NK-92 (cell line): ENCODE measurements around the gene EOLA1.
"Not testable (repeated sequence)": the region's sequence is repeated elsewhere in the genome, so short reads cannot be mapped to it uniquely, and the experiment has no call there.

ENCODE experiments used
- DNase-seq: peaks from one replicate; lab custom pipeline; 2025; ENCODE audit not compliant: unreplicated experiment; lab: John Stamatoyannopoulos, UW

Gene EOLA1

DNA sequence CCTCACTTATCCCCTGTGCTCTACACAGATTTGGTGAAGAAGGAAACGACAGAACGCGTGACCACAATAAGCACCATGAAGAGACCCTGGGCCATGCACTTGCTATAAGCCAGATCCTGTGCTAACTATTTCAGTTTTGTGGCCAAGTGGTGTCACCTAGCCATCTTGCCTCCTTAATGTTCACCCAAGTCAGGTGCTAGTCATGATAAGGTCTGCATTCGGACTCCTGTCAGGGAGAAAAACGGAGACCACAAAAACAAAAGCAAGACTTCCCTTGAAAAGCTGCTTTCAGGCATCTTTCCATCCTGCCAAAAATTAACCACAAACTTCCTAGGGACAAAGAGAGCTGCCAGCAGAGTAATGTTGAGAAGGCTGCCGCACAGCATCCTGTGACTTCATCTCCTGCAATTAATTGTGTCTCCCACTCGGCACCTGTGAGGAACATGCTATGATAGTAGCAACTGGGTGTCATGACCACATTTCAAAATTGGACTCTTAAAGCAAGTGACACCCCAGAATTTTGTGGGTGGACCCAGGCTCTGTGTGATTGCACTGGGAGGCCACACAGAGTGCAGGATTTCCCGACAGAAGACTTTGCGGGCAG lies 26.9 kb upstream of the EOLA1 start:
- no peak for DNase-seq

DNA sequence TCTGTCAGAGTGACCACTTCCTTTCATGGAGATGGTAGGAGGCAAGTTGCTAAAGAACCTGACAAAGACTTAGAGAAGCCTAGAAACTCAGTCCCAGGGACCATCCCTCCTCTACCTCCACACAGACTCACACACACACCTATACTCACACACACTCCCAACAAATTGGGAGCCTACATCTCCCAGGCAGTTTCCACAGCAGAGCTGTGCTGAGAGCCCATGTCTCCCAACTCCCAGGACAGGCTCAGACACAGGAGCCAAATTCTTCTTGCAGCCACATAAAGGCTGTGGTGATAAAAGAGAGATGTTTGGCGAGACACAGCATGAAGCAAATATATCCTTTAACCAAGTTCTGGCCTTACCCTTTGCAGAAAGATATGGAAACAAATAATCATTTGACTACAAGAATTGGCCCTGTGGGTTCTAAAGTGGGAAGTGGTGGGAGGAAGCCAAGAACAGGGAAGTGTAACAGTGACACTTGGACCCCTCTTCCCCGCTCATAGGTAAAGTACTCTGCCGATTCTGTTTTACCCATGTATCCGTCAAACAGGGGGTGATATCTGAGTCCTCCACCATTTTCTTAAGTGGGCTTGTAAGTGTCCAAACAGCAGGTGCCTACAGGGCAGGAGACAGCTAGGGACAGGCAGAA lies 24.7 kb upstream of the EOLA1 start:
- DNase-seq: no peak

DNA sequence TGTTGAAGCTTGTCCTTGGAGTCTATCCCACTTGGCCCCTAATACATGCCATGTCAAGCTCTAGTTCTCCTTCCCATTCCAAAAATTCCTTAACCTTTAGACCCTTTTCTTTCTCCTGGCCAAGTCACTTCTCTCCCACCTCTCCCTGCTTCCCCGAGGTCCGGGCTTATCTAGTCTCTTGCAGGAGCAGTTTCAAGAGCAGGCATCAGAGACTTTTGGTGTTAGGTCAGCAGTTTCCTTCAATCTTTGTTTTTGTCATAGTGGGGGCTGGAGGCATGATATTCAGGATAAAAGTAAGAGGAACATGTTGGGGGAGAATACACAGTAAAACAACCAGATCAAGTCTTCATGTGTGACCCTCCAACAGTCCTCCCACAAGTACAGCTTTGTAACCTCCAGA lies 24.2 kb upstream of the EOLA1 start:
- no peak for DNase-seq

DNA sequence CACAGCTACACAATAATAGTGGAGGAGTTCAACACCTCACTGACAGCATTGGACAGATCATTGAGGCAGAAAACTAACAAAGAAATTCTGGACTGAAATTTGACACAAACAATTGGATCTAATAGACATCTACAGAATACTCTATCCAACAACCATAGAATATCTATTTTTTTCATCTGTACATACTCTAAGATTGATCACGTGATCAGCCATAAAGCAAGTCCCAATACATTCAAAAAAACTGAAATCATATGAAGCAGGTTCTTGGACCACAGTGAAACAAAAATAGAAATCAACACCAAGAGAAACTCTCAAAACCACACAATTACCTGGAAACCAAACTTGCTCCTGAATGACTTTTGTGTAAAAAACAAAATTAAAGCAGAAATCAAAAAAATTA lies 23.5 kb upstream of the EOLA1 start:
- no peak for DNase-seq

DNA sequence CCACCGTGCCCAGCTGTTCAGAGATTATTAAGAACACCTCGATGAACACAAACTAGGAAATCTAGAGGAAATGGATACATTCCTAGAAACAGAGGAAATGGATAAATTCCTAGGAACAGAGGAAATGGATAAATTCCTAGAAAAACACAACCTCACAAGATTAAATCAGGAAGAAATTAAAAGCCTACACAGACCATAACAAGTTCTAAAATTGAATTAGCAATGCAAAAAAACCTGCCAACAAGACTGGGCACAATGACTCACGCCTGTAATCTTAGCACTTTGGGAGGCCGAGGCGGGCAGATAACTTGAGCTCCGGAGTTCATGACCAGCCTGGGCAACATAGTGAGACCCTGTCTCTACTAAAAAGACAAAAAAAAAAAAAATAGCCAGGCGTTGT lies 22.6 kb upstream of the EOLA1 start:
- no peak for DNase-seq

DNA sequence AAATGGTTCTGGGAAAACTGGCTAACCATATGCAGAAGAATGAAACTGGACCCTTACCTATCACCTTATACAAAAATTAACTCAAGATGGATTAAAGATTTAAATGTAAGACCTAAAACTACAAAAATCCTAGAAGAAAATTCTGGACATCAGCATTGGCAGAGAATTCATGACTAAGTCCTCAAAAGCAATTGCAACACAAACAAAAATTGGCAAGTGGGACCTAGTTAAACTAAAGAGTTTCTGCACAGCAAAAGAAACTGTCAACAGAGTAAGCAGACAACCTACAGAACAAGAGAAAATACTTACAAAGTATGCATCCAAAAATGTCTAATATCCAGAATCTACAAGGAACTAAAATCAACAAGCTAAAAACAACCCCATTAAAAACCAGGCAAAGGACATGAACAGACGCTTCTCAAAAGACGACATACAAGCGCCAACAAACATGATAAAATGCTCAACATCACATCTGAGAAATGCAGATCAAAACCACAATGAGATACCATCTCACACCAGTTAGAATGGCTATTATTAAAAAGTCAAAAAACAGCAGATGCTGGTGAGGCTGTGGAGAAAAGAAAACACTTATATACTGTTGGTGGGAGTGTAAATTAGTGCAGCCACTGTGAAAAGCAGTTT lies 20.1 kb upstream of the EOLA1 start:
- DNase-seq: not testable (repeated sequence)

DNA sequence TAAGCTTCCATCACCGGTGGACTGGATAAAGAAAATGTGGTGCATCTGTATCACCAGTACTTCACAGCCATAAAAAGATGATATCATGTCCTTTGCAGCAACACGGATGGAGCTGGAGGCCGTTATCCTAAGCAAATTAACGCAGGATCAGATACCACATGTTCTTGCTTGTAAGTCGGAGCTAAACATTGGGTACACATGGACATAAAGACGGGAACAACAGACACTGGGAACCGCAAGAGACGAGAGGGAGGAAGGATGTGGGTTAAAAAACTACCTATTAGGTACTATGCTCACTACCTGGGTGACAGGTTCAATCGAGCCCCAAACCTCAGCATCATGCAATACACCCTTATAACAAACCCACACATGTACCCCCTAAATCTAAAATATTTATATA lies 19.4 kb upstream of the EOLA1 start:
- DNase-seq: no peak

DNA sequence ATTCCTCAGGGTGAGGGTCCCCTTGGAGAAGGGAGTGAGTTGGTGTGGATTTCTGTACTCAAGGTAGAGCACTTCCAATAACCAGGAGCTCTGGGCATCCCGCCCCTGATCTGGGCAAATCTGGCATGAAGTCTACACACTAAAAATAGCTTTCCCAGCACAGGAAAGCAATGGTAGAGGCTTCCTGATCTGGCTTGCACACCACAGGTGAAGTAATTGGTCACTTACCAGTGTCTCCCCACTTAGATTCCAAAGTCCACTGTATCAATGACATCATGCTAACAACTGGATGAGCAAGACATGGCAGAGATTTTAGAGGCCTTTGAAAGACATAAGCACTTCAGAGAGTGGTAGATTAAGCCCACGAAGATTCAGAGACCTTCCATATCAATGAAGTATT lies 17.9 kb upstream of the EOLA1 start:
- no peak for DNase-seq

DNA sequence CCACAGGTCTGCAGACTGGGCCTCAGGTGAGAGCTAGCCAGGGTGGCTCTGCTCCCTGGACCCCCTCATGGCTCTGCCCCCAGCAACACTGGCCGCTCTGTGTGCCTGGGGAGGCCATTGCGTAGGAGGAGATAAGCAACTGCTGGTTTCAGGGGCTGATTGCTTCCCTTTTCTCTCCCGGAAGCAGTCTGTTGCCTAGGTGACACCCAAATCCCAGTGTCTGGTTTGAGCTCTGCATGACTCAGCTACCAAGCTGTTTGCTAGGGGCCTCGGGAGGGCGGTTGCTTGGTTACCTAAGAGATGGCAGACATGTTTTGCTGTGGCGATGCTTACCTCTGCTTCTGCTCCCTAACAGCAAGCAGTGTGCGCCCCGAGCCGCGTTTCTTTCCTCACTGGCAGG lies 15.4 kb upstream of the EOLA1 start:
- peak; percentile 1 for DNase-seq

DNA sequence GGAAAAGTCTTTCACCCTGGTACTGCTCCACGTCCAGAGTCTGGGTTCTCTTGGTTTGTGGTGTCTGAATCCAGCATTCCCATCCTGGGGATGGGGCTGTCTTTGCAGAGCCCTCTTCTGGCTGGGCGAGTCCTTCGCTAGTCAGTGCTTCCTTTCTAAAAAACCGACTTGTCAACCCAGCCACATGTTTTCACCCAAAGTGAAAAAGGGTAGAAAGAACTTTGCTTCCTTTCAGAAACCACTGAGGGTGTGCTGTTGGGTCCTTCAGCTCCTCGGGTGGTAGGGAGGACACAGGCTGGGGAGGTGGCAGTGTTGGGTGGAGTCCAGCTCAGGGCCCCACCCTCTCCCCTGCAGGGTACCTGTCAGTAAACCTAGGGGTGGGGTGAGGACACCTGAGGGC lies 14.9 kb upstream of the EOLA1 start:
- not testable (repeated sequence) for DNase-seq

DNA sequence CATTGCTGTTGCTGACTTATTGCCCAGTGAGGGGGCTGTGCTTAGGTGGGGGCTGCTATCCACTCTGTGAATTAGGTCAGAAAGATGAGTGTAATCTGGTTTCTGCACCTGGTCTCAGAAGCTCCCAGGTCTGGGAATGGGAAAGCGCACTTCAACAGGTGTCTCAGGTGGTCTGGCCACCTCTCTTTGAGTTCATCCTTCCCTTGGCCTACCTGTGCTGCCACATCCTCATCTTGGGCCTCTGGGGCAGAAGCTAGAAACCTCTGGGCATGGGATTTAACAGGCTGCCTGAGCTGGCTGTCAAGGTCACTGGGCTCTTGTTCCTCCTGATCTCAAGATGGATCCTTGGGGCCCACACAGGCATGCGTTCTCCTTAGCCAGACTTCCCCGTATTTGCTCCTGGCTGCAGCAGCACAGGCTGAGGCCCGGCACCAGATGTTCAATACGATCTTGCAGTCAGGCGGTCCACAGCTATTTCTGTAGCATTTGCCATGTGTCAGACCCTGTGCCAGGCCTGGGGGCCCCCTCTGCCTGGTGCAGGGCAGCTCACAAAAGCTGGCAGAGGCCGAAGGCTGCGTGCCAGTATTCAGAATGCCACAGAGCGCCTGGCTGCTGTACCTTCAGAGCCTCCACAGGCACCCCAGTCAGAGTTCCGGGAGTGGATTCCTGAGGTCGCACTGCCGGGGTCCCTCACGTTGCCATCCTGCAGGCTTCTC lies 14.3 kb upstream of the EOLA1 start:
- not testable (repeated sequence) for DNase-seq

DNA sequence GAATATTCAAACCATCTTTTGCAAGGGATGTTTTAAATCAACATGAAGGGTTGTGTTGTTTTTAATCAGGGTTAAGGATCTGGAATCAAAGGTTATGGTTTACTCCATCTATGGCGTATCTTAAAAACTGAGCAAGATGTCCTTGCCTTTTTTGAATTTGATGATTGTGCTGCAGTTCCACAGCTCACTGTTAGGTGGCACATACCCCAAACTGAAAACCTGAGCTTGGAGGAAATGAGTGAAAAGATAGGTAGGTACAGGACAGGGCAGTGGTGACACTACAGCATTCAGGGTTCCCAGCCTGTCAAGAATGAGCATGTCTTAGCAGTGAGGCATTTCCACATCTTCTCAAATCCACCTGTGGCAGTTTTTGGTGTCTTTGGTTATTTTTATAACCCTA lies 13.1 kb upstream of the EOLA1 start:
- no peak for DNase-seq

DNA sequence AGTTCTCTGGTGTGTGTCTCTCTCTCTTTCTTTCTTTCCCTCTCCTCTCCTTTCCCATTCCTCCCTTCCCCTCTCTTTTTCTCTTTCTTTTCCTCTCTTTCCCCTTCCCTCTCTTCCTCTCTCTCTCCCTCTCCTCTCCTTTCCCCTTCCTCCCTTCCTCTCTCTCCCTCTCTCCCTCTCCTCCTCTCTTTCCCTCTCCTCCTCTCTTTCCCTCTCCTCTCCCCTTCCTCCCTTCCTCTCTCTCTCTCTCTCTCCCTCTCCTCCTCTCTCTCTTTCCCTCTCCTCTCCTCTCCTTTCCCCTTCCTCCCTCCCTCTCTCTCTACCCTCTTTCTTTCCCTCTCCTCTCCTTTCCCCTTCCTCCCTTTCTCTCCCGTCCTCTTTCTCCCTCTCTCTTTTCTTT lies 12.4 kb upstream of the EOLA1 start:
- no peak for DNase-seq

DNA sequence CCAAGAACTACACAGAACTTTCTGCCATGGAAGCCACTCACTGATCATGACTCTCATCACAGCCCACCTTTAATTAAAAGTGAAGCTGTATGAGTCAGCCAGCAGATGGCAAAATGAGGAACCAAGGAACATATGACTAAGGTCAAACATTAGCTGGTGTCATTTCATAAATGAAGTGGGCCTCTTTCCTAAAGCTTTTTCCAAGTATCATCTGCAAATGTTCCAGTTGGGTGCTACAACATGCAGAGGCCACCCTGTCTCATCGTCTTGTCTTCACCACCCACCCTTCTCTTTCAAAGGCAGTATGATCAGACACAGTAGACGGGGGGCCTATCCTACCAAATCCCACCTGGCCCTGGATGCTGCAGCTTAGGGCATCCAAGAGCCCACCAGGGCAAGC lies 9.2 kb upstream of the EOLA1 start:
- no peak for DNase-seq

DNA sequence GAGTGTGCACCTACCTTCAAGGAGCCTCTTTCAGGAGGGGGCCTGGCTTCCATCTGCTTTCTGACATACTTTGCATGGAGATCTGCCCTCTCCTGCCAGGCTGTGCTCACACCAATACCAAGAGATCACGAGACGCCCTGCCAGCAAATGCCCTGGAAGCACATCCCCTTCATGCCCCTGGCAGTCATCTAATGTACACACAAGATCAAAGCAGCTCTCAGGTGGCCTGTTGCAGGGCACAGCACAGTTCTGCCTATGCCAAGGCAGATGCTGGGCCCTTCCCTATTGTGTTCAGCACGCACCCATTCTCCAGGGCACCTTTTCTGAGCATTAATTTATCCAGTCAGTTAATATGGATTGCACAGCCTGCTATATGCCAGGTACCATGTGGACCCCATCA lies 7.9 kb upstream of the EOLA1 start:
- not testable (repeated sequence) for DNase-seq

DNA sequence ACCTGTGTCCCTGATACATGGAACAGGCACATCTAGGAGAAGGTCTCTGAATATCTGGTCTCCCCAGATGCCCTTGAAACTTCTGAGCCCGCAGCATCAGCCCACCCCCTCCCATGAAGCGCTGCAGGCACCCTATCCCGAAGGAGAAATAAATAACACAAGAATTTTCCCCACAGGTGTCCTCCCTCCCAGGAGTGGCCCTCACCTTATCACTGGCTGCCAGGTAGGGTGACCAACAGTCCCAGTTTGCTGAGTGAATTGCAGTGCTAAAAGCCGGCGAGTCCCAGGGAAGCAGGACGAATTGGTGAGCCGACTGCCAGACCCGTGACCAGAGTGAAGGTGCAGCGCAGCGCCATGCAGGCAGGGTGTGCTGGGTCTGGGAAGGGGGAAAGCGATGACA lies 6.8 kb upstream of the EOLA1 start:
- not testable (repeated sequence) for DNase-seq

DNA sequence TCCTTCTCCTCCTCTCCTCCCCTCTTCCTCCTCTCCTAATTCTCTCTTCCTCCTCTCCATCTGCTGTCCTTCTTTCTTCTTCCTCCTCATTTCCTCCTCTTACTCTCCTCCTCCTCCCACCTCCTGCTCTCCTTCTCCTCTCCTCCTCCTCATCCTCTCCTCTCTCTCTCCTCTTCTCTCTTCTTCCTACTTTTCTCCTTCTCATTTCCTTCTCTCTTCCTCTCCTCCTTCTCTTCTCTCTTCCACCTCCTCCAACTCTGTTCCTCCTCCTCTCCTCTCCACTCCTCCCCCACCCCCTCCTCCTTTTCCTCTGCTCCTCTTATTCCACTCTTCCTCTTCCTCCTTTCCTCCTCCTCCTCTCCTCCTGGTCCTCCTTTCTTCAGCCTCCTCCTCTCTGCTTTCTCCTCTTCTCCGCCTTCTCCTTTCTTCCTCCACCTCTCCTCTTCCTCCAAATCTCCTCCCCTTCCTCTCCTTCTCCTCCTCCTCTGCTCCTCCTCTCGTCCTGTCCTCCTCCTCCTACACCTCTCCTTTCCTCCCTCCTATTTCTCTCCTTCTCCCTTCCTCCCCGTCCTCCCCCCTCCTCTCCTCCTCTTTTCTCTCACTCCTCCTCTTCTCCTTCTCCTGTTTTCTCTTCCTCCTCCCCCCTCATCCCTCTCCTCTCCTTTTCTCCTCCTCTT lies 5.7 kb upstream of the EOLA1 start:
- DNase-seq: not testable (repeated sequence)

DNA sequence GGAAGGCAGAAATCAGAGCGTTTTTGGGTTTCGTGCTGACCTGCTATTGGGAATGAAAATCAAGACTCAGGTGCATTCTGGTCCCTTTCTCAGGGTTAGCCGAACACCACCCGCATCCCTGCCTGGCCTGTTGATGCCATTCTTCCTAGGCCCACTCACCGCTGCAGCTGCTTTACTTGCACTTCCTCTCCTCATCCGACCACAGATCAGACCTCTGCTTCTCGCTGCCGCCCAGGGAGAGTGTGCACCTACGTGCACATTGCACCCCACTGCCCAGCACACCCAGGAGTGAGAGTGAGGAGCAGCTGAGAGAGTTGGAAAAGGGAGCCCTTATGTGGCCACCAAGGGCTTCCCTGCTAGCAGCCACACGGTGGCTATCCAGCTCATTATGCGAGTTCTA lies 3.3 kb upstream of the EOLA1 start:
- DNase-seq: not testable (repeated sequence)

DNA sequence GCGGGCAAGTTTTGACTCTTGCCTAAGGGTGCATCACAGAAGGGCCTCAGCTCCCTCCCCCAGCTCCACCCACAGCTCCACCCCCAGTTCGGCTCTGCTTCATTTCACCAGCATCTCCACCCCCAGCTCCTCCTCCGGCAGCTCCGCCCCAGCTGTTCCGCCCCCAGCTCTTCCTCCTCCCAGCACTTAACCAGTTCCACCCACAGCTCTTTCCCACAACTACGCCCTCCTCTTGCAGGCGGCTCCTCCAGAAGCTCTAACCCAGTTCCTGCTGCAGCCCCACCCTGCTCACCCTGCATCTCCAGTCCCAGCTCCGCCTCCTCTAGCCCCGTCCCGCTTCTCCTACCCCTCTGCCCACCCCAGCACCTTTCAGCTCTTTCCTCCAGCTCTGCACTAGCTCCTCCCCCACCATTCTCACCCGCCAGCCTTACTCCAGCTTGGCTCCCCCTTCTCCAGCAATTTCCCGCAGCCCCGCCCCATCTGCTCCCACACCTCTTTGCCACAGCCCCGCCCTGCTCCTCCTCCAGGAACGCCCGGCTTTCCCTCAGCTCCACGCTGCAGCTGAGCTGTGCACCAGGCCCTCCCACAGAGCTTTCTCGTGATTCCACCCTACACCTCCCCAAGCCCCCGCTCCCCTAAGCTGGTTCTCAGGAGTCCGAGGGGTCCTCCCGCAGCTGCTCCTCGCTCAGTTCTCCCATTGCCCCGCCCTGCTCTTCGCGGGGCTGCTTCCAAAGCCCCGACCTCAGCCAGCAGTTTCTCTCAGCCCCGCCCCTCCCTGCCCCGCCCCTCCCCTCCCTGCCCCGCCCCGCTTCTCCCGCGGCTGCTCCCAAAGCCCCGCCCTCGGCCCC lies 1.3 kb upstream of the EOLA1 start:
- DNase-seq: peak; percentile 33

DNA sequence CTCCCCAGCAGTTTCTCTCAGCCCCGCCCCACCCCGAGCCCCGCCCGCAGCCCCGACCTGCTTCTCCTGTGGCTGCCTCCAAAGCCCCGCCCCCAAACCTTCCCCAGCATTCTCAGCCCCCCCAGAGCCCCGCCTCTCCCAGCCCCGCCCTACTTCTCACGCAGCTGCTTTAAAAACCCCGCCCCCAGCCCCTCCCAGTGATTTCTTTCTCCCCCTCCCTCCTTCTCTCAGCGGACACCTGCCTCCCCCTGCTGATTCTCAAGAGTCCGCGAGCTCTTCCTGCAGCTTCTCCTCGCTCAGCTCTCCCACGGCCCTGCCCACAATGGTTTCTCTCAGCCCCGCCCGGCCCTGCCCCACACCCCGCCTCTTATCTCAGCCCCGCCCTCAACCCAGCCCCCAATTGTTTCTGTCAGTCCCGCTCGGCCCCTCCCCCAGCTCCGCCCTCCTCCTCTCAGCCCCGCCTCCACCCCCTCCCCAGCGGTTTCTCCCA lies 636 bp upstream of the EOLA1 start:
- DNase-seq: peak; percentile 71
